K562 (cell line): ENCODE results near the gene VPS35. TPM values are rescaled to one million over a fixed set of nuclear protein-coding genes. Genes with fewer than 3 reads are reported as not detected.

ENCODE experiments used
- HDAC1 ChIP-seq, 2 experiments: fragments of 450-650 bp; IDR thresholded peaks; 2 replicates each; pipeline ENCODE4 v1.6.1; 2016 to 2017; ENCODE audit warnings: inconsistent platforms in 1 of 2, mild to moderate bottlenecking in 1 of 2, moderate library complexity in 1 of 2
- SMARCB1 ChIP-seq: IDR thresholded peaks from 2 replicates; pipeline ENCODE4 v1.6.1; 2011; ENCODE audit warnings: improper control_type of control experiment, low read depth; ENCODE audit not compliant: insufficient read length
- ZBTB7A ChIP-seq: IDR thresholded peaks from 2 replicates; pipeline ENCODE4 v1.6.1; 2011; ENCODE audit warnings: low read depth, mild to moderate bottlenecking, low read length, moderate library complexity, borderline replicate concordance; ENCODE audit not compliant: control insufficient read depth
- polyA plus RNA-seq, 8 experiments: library from polyadenylated mRNA; depleted of rRNA in 4 of 8; stranded (reverse) in 5 of 8; unstranded in 3 of 8; fragments of >200 nt; fragmentation: Nextera tagmentation in 2 of 8; fragmentation: Illumina TruSeq in 1 of 8; extraction: Ambion mirVana in 2 of 8; extraction: Trizol in 1 of 8; gene quantifications; 2 replicates each; pipeline versions ENCODE4 v1.2.1 to v1.2.3, GENCODE V29; 2011 to 2014; ENCODE audit warnings: inconsistent platforms in 1 of 8, missing spikeins in 1 of 8
- total RNA-seq, 7 experiments: library from RNA; depleted of rRNA in 6 of 7; stranded (reverse); fragments of >200 nt in 6 of 7; fragmentation: Illumina TruSeq in 2 of 7; extraction: Trizol in 2 of 7; gene quantifications; 2 replicates each; pipeline versions ENCODE4 v1.2.1 to v1.2.3, GENCODE V29; 2011 to 2021; ENCODE audit warnings: low replicate concordance in 1 of 7
- TF ChIP-seq, protein P1 (sequence below): sonication (generic); formaldehyde crosslinking; IDR thresholded peaks from 2 replicates; pipeline ENCODE4 v1.8.1; 2023; ENCODE audit warnings: missing genetic modification reagents, mild to moderate bottlenecking, borderline replicate concordance
- TF ChIP-seq, protein P2 (sequence below), 3 experiments: fragments of 200-800 bp in 1 of 3; fragments of 250-450 bp in 1 of 3; fragments of 450-650 bp in 1 of 3; sonication (Bioruptor Pico) in 1 of 3; sonication (Bioruptor generic) in 1 of 3; formaldehyde crosslinking in 1 of 3; IDR thresholded peaks; 2 replicates each; pipeline versions ENCODE4 v1.6.1 to v1.8.0; 2016 to 2022; ENCODE audit warnings: mild to moderate bottlenecking in 2 of 3, missing genetic modification characterization in 2 of 3, missing compliant biosample characterization in 1 of 3, moderate library complexity in 1 of 3
- TF ChIP-seq, protein P3 (sequence below), 2 experiments: IDR thresholded peaks in 1 of 2; conservative IDR thresholded peaks in 1 of 2; 2 replicates each; pipeline ENCODE4 v1.6.1; 2016; ENCODE audit warnings: low read depth in 2 of 2, mild to moderate bottlenecking in 1 of 2, missing compliant biosample characterization in 1 of 2, missing genetic modification characterization in 1 of 2, moderate library complexity in 1 of 2

Gene VPS35
- total and polyA plus RNA-seq, 9 of the 15 experiments (the other 6 are each of a cell fraction or from before 2014, with no cell fraction given): 32.7 to 131 (median 66.2) TPM

DNA sequence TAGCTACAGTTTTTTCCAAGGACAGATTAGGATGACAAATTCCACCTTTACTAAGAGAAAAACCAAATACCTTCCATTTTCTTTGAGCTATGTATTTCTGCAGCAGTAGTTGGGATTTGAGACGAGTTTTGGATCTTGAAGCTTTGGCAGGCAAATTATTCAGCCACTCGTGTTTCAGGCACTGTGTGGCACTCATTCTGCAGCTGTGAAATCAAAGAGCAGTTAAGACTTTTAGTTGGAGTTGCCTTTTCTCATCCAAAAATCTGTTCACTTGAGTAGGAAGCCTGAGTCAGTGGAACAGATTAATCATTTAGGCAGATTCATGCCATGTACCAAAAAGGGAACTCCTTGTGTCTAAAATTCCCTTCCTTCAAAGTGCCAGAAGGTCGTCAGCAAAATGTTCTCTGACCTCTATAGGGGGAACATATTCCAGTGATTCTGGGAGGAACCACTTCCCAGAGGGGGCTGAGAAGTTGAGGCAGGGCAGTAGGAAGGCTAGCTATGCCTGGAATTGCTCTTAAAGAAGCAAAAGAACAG is 20.6 kb upstream of the VPS35 start (continued):
- TF ChIP-seq, protein P1, sequence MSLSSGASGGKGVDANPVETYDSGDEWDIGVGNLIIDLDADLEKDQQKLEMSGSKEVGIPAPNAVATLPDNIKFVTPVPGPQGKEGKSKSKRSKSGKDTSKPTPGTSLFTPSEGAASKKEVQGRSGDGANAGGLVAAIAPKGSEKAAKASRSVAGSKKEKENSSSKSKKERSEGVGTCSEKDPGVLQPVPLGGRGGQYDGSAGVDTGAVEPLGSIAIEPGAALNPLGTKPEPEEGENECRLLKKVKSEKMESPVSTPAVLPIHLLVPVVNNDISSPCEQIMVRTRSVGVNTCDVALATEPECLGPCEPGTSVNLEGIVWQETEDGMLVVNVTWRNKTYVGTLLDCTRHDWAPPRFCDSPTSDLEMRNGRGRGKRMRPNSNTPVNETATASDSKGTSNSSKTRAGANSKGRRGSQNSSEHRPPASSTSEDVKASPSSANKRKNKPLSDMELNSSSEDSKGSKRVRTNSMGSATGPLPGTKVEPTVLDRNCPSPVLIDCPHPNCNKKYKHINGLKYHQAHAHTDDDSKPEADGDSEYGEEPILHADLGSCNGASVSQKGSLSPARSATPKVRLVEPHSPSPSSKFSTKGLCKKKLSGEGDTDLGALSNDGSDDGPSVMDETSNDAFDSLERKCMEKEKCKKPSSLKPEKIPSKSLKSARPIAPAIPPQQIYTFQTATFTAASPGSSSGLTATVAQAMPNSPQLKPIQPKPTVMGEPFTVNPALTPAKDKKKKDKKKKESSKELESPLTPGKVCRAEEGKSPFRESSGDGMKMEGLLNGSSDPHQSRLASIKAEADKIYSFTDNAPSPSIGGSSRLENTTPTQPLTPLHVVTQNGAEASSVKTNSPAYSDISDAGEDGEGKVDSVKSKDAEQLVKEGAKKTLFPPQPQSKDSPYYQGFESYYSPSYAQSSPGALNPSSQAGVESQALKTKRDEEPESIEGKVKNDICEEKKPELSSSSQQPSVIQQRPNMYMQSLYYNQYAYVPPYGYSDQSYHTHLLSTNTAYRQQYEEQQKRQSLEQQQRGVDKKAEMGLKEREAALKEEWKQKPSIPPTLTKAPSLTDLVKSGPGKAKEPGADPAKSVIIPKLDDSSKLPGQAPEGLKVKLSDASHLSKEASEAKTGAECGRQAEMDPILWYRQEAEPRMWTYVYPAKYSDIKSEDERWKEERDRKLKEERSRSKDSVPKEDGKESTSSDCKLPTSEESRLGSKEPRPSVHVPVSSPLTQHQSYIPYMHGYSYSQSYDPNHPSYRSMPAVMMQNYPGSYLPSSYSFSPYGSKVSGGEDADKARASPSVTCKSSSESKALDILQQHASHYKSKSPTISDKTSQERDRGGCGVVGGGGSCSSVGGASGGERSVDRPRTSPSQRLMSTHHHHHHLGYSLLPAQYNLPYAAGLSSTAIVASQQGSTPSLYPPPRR (CRISPR knock-in tag): no peak
- TF ChIP-seq HDAC1 (IDR thresholded peaks at IDR 0.05) (no peak), ZBTB7A (no peak), SMARCB1 (no peak)
- TF ChIP-seq, protein P2, sequence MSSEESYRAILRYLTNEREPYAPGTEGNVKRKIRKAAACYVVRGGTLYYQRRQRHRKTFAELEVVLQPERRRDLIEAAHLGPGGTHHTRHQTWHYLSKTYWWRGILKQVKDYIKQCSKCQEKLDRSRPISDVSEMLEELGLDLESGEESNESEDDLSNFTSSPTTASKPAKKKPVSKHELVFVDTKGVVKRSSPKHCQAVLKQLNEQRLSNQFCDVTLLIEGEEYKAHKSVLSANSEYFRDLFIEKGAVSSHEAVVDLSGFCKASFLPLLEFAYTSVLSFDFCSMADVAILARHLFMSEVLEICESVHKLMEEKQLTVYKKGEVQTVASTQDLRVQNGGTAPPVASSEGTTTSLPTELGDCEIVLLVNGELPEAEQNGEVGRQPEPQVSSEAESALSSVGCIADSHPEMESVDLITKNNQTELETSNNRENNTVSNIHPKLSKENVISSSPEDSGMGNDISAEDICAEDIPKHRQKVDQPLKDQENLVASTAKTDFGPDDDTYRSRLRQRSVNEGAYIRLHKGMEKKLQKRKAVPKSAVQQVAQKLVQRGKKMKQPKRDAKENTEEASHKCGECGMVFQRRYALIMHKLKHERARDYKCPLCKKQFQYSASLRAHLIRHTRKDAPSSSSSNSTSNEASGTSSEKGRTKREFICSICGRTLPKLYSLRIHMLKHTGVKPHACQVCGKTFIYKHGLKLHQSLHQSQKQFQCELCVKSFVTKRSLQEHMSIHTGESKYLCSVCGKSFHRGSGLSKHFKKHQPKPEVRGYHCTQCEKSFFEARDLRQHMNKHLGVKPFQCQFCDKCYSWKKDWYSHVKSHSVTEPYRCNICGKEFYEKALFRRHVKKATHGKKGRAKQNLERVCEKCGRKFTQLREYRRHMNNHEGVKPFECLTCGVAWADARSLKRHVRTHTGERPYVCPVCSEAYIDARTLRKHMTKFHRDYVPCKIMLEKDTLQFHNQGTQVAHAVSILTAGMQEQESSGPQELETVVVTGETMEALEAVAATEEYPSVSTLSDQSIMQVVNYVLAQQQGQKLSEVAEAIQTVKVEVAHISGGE (CRISPR knock-in tag; IDR thresholded peaks at IDR 0.05): no peak
- TF ChIP-seq, protein P3, sequence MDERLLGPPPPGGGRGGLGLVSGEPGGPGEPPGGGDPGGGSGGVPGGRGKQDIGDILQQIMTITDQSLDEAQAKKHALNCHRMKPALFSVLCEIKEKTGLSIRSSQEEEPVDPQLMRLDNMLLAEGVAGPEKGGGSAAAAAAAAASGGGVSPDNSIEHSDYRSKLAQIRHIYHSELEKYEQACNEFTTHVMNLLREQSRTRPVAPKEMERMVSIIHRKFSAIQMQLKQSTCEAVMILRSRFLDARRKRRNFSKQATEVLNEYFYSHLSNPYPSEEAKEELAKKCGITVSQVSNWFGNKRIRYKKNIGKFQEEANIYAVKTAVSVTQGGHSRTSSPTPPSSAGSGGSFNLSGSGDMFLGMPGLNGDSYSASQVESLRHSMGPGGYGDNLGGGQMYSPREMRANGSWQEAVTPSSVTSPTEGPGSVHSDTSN (CRISPR knock-in tag; IDR thresholded peaks at IDR 0.05; ENCODE audit: low read depth): no peak
- TF ChIP-seq, protein P3 (tag; conservative IDR thresholded peaks at IDR 0.05; ENCODE audit: low read depth): 0 out of 2 replicates have a peak, but pooled peaks have one; percentile 14
